Endothelial cell of umbilical vein (primary cell): ENCODE measurements around the gene GNPDA2. TPM values are rescaled to one million over a fixed set of nuclear protein-coding genes. Genes with fewer than 3 reads are reported as not detected.

Experiments
- BruUV-seq: library from RNA; stranded (reverse); fragments of 400-500 nt; replicated peaks from 2 replicates; lab custom pipeline; 2021; lab: Mats Ljungman, UMichigan
- CTCF ChIA-PET: fragments of 300-600, 350-600 bp; sonication (Branson Sonifier 250); formaldehyde crosslinking; loops from one replicate; lab custom pipeline; 2021; ENCODE audit warnings: antibody characterized with exemption, inconsistent platforms; lab: Charles Lee
- POLR2A ChIA-PET: fragments of 300-600, 350-600 bp; sonication (Branson Sonifier 250); formaldehyde crosslinking; loops from one replicate; lab custom pipeline; 2021; ENCODE audit warnings: antibody characterized with exemption, inconsistent platforms; lab: Charles Lee
- DNase-seq: peaks from one replicate; pipeline ENCODE4 v3.0.0-alpha.2; 2011; ENCODE audit warnings: low read depth, low spot score
- FAIRE-seq: peaks from 2 replicates; lab custom pipeline; 2011; peaks lifted over from hg19 to GRCh38; lab: Jason Lieb, UNC
- H2AFZ ChIP-seq: 2 replicates; pipeline ENCODE4 v1.6.0; 2012; ENCODE audit warnings: low read depth, low read length, control low read depth, inconsistent platforms
- H3K27ac ChIP-seq: 2 replicates; pipeline ENCODE4 v1.5.1; 2011; ENCODE audit warnings: low read depth, mild to moderate bottlenecking, control low read depth, low read length, moderate library complexity; ENCODE audit not compliant: insufficient read depth
- H3K27me3 ChIP-seq, 2 experiments: 2 replicates each; pipeline versions ENCODE4 v1.6.0 to v1.6.1; 2011; ENCODE audit warnings: low read length in 2 of 2, mixed read lengths in 1 of 2; ENCODE audit not compliant: control insufficient read depth in 2 of 2, insufficient read depth in 2 of 2
- H3K36me3 ChIP-seq, 2 experiments: 2 replicates in 1 of 2; 3 replicates in 1 of 2; pipeline ENCODE4 v1.5.1; 2011; ENCODE audit warnings: low read length in 2 of 2, mild to moderate bottlenecking in 1 of 2, moderate library complexity in 1 of 2; ENCODE audit not compliant: control insufficient read depth in 2 of 2, insufficient read depth in 2 of 2; ENCODE audit errors: extremely low read depth in 1 of 2
- H3K4me1 ChIP-seq: 3 replicates; pipeline ENCODE4 v1.5.1; 2011; ENCODE audit warnings: mild to moderate bottlenecking, low read length; ENCODE audit not compliant: control insufficient read depth, insufficient read depth; ENCODE audit errors: extremely low read depth
- H3K4me2 ChIP-seq: 2 replicates; pipeline ENCODE4 v1.6.1; 2011; ENCODE audit warnings: low read length, control low read depth, mixed read lengths; ENCODE audit not compliant: insufficient read depth
- H3K4me3 ChIP-seq, 3 experiments: fragments of 200-600 bp in 1 of 3; sonication (generic), shearing (Covaris generic) in 1 of 3; replicated peaks in 1 of 3; 2 replicates each; pipeline ENCODE4 v1.5.1; 2011 to 2016; ENCODE audit warnings: control low read depth in 3 of 3, low read length in 3 of 3, mild to moderate bottlenecking in 2 of 3, inconsistent platforms in 1 of 3, low read depth in 1 of 3, moderate library complexity in 1 of 3; ENCODE audit not compliant: insufficient read depth in 1 of 3
- H3K79me2 ChIP-seq: 2 replicates; pipeline ENCODE4 v1.6.0; 2012; ENCODE audit warnings: low read length, inconsistent platforms; ENCODE audit not compliant: control insufficient read depth, insufficient read depth
- H3K9ac ChIP-seq: replicated peaks from 2 replicates; pipeline ENCODE3; 2011; ENCODE audit warnings: low read length, control low read depth; ENCODE audit not compliant: insufficient read depth; ENCODE audit errors: extremely low read depth
- H3K9me1 ChIP-seq: replicated peaks from 3 replicates; pipeline ENCODE4 v1.6.0; 2011; ENCODE audit warnings: mild to moderate bottlenecking, low read length; ENCODE audit not compliant: control insufficient read depth, insufficient read depth; ENCODE audit errors: extremely low read depth
- H3K9me3 ChIP-seq: replicated peaks from 2 replicates; pipeline ENCODE4 v1.5.1; 2012; ENCODE audit warnings: low read length, inconsistent platforms; ENCODE audit not compliant: control insufficient read depth, insufficient read depth
- H4K20me1 ChIP-seq: replicated peaks from 2 replicates; pipeline ENCODE3; 2011; ENCODE audit warnings: mild to moderate bottlenecking, low read length; ENCODE audit not compliant: control insufficient read depth, insufficient read depth; ENCODE audit errors: extremely low read depth
- EZH2 ChIP-seq: IDR thresholded peaks from 2 replicates; pipeline ENCODE4 v1.6.1; 2012; ENCODE audit warnings: borderline replicate concordance, low read depth, mild to moderate bottlenecking, moderate library complexity, low read length, inconsistent platforms; ENCODE audit not compliant: severe bottlenecking
- FOS ChIP-seq: IDR thresholded peaks from 2 replicates; pipeline ENCODE4 v1.6.1; 2011; ENCODE audit warnings: mild to moderate bottlenecking, low read length, moderate library complexity, borderline replicate concordance; ENCODE audit not compliant: insufficient read depth
- GATA2 ChIP-seq: IDR thresholded peaks from 2 replicates; pipeline ENCODE4 v1.7.0; 2011; ENCODE audit warnings: low read depth, mild to moderate bottlenecking, moderate library complexity, mixed read lengths, low read length; ENCODE audit not compliant: insufficient read length, insufficient read depth
- JUN ChIP-seq: IDR thresholded peaks from 2 replicates; pipeline ENCODE4 v1.6.1; 2011; ENCODE audit warnings: borderline replicate concordance, low read depth; ENCODE audit not compliant: insufficient read length, insufficient read depth
- MAX ChIP-seq: IDR thresholded peaks from 2 replicates; pipeline ENCODE4 v1.6.1; 2011; ENCODE audit not compliant: insufficient read depth, insufficient read length
- MYC ChIP-seq: IDR thresholded peaks from one replicate; pipeline ENCODE4 v1.6.1; 2011; ENCODE audit warnings: mild to moderate bottlenecking, low read depth, low read length
- POLR2A ChIP-seq: IDR thresholded peaks from 2 replicates; pipeline ENCODE4 v1.6.1; 2012; ENCODE audit warnings: low read depth, mild to moderate bottlenecking, control low read depth, low read length
- POLR2AphosphoS5 ChIP-seq: IDR thresholded peaks from 2 replicates; pipeline ENCODE4 v1.6.1; 2012; ENCODE audit warnings: low read depth, mild to moderate bottlenecking, control low read depth, low read length, moderate library complexity; ENCODE audit not compliant: insufficient read depth
- dilution Hi-C: fragments of 300-500 bp; cut with MboI; formaldehyde crosslinking; loops from one replicate; pipeline ENCODE4 v1.15.0; 2019; ENCODE audit warnings: low sequenced_read_pairs; ENCODE audit not compliant: extremely low pct_ligation_motif_present
- intact Hi-C: fragments of 100-400 bp; cut with micrococcal nuclease; formaldehyde crosslinking; loops from one replicate; pipeline ENCODE4 v1.10.0; 2022
- polyA plus RNA-seq, 4 experiments: library from polyadenylated mRNA; depleted of rRNA in 3 of 4; stranded (reverse) in 3 of 4; unstranded in 1 of 4; fragments of >200 nt; gene quantifications; 2 replicates each; pipeline versions ENCODE4 v1.2.1 to v1.2.3, GENCODE V29; 2011 to 2012; ENCODE audit warnings: missing spikeins in 1 of 4
- total RNA-seq: library from RNA; stranded (reverse); gene quantifications from 2 replicates; pipeline ENCODE4 v1.2.3, GENCODE V29; 2021
- TF ChIP-seq, protein P1 (sequence below), 2 donors: IDR thresholded peaks; 1 replicate in 1 of 2; 2 replicates in 1 of 2; pipeline ENCODE4 v1.5.1; 2011; ENCODE audit warnings: low read length in 2 of 2, mild to moderate bottlenecking in 2 of 2, moderate library complexity in 2 of 2, control low read depth in 1 of 2, inconsistent platforms in 1 of 2, low read depth in 1 of 2; ENCODE audit not compliant: insufficient read depth in 1 of 2; ENCODE audit errors: extremely low read depth in 1 of 2

GNPDA2 gene
- total and polyA plus RNA-seq, 2 donors (not counting 3 experiments of a cell fraction or from before 2014, with no cell fraction given) = 7.6 to 14.7 TPM

DNA sequence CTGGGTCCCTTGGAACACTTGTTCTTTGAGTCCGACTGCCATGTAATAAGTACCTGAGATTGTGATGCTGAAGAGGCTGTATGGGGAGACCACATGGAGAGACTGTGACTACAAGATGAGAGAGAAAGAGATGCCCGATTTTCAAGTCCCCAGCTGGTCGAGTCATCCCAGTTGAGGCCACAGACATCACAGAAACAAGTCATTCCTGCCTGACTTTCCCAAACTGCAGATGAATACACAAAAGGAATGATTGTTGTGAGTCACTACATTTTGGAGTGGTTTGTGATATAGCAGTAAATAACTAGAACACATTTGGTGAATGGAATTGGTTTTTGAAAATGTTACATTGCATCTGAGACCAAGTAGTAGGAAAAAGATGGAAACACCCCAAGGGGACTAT lies 66.0 kb downstream of the GNPDA2 start:
- DNase-seq = no peak
- intact Hi-C loops = no loop called here
- H3K4me1 ChIP-seq = no peaks in the 10 kb centered on the region
- ChIA-PET CTCF (no interaction called here), POLR2A (no interaction called here)
- FAIRE-seq = no peak
- no peaks in the 10 kb centered on the region for H3K27me3 ChIP-seq
- H4K20me1 ChIP-seq = no peaks in the 10 kb centered on the region
- no peaks in the 10 kb centered on the region for H3K79me2 ChIP-seq
- H3K9me1 ChIP-seq = no peaks in the 10 kb centered on the region
- TF ChIP-seq POLR2A (no peak), MAX (no peak), EZH2 (no peak), JUN (no peak), GATA2 (no peak), POLR2AphosphoS5 (no peak), FOS (no peak), MYC (no peak)
- TF ChIP-seq, protein P1, sequence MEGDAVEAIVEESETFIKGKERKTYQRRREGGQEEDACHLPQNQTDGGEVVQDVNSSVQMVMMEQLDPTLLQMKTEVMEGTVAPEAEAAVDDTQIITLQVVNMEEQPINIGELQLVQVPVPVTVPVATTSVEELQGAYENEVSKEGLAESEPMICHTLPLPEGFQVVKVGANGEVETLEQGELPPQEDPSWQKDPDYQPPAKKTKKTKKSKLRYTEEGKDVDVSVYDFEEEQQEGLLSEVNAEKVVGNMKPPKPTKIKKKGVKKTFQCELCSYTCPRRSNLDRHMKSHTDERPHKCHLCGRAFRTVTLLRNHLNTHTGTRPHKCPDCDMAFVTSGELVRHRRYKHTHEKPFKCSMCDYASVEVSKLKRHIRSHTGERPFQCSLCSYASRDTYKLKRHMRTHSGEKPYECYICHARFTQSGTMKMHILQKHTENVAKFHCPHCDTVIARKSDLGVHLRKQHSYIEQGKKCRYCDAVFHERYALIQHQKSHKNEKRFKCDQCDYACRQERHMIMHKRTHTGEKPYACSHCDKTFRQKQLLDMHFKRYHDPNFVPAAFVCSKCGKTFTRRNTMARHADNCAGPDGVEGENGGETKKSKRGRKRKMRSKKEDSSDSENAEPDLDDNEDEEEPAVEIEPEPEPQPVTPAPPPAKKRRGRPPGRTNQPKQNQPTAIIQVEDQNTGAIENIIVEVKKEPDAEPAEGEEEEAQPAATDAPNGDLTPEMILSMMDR (IDR thresholded peaks at IDR 0.05; ENCODE audit: extremely low read depth in 1 of 2, insufficient read depth in 1 of 2, low read depth in 1 of 2, low read length in 2 of 2) = no peak
- H2AFZ ChIP-seq = no peak overlapping the region
- no peak overlapping the region for H3K9ac ChIP-seq
- H3K27ac ChIP-seq = no peak overlapping the region
- H3K36me3 ChIP-seq = no peaks in the 10 kb centered on the region
- H3K4me2 ChIP-seq = no peak overlapping the region
- dilution Hi-C loops = no loop called here
- H3K9me3 ChIP-seq = no peaks in the 10 kb centered on the region
- H3K4me3 ChIP-seq = no peak overlapping the region
- no TSS peak for BruUV-seq
